Measurements from ENCODE around the gene PHLDB2. TPM values are rescaled to one million over a fixed set of nuclear protein-coding genes. Genes with fewer than 3 reads are reported as not detected.

Gene PHLDB2
- total and polyA plus RNA-seq, 10 of the 15 experiments (the other 5 are each of a cell fraction or from before 2014, with no cell fraction given): 0.03 to 0.67 (median 0.40) TPM

DNA sequence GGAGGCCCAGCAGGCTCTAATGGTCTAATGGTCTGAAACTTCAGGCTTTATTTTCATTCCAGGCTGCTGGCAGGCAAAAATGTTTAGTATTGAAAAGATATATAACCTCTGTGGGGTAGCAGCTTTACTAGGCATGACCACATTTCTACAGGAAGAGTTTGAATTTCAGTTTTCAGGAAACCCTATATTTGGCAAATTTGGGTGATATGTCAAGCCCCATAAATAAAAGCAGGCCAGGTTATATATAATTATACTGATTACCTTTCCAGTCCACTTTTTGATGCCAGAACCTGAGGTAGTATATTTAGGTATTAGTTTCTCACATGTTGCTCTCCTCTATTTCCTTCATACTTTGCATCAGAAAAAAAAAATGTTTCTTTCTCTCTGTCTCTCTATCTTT lies 37.2 kb upstream of the PHLDB2 start (continued):
- TF ChIP-seq PAX8 (IDR thresholded peaks at IDR 0.05) (no peak), SUPT20H (IDR thresholded peaks at IDR 0.05; ENCODE audit: borderline replicate concordance, control insufficient read depth, low read depth, low read length) (no peak), FOS (IDR thresholded peaks at IDR 0.05; ENCODE audit: borderline replicate concordance, extremely low read depth, insufficient read length) (no peak), ZZZ3 (IDR thresholded peaks at IDR 0.05; ENCODE audit: control insufficient read depth, insufficient read length, low read depth) (no peak), ZNF207 (IDR thresholded peaks at IDR 0.05; ENCODE audit: borderline replicate concordance) (no peak), ZNF622 (IDR thresholded peaks at IDR 0.05) (no peak), ETV6 (conservative IDR thresholded peaks at IDR 0.05 in 1 of 2, IDR thresholded peaks at IDR 0.05 in 1 of 2; ENCODE audit: borderline replicate concordance in 1 of 2, low read depth in 1 of 2) (no peak)

- FAIRE-seq (no peak), DNase-seq (ENCODE audit: low read depth, low spot score) (no peak), ATAC-seq (no peak)
- CTCF ChIA-PET: no interaction called here
- no peaks in the 10 kb centered on the region for H3K79me2 ChIP-seq (ENCODE audit: control insufficient read depth, insufficient read depth, low read length)
- no TSS peak for BruUV-seq (replicated peaks)
- H3K4me1 ChIP-seq (ENCODE audit: control insufficient read depth, insufficient read depth, low read length): no peaks in the 10 kb centered on the region
- 37% methylated on average over 1 of the region's 1 CpG for WGBS (ENCODE audit: insufficient coverage, insufficient replicate concordance, low lambda C conversion rate, missing lambda C conversion rate)
- no peaks in the 10 kb centered on the region; the same call in 2 of the 3 replicates for H3K9me3 ChIP-seq (replicated peaks; ENCODE audit: control insufficient read depth, insufficient read depth, low read length)
- H3K4me3 ChIP-seq: no peak overlapping the region
- H3K4me2 ChIP-seq (ENCODE audit: control insufficient read depth, insufficient read depth): no peak overlapping the region
- no peak overlapping the region for H3K27ac ChIP-seq (ENCODE audit: control insufficient read depth, insufficient read depth)
- H3K36me3 ChIP-seq (ENCODE audit: control insufficient read depth in 2 of 2, insufficient read depth in 2 of 2, low read length in 1 of 2): no peaks in the 10 kb centered on the region
- in situ Hi-C loops (cut with MboI): no loop called here
- no peaks in the 10 kb centered on the region for H4K20me1 ChIP-seq (ENCODE audit: control insufficient read depth, insufficient read depth)
- no peaks in the 10 kb centered on the region for H3K27me3 ChIP-seq (replicated peaks in 1 of 2; ENCODE audit: control insufficient read depth in 2 of 2, insufficient read depth in 2 of 2, low read length in 1 of 2)
- TF ChIP-seq CREB1 (IDR thresholded peaks at IDR 0.05; ENCODE audit: low read depth): no peak
- TF ChIP-seq POU2F2 (IDR thresholded peaks at IDR 0.05; ENCODE audit: borderline replicate concordance, low read depth, low read length): no peak
- no peak for TF ChIP-seq KLF5 (IDR thresholded peaks at IDR 0.05; ENCODE audit: partially characterized antibody)
- no peak for TF ChIP-seq TCF3 (IDR thresholded peaks at IDR 0.05; ENCODE audit: borderline replicate concordance, insufficient read depth, low read depth, low read length)
- TF ChIP-seq ASH2L (IDR thresholded peaks at IDR 0.05; ENCODE audit: borderline replicate concordance, low read depth): no peak
- no peak for TF ChIP-seq TBL1XR1 (IDR thresholded peaks at IDR 0.05; ENCODE audit: low read depth, low read length)
- TF ChIP-seq, protein P1, sequence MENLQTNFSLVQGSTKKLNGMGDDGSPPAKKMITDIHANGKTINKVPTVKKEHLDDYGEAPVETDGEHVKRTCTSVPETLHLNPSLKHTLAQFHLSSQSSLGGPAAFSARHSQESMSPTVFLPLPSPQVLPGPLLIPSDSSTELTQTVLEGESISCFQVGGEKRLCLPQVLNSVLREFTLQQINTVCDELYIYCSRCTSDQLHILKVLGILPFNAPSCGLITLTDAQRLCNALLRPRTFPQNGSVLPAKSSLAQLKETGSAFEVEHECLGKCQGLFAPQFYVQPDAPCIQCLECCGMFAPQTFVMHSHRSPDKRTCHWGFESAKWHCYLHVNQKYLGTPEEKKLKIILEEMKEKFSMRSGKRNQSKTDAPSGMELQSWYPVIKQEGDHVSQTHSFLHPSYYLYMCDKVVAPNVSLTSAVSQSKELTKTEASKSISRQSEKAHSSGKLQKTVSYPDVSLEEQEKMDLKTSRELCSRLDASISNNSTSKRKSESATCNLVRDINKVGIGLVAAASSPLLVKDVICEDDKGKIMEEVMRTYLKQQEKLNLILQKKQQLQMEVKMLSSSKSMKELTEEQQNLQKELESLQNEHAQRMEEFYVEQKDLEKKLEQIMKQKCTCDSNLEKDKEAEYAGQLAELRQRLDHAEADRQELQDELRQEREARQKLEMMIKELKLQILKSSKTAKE (IDR thresholded peaks at IDR 0.05; ENCODE audit: low read depth, poor library complexity, severe bottlenecking): no peak
- TF ChIP-seq NFYB (IDR thresholded peaks at IDR 0.05; ENCODE audit: insufficient read depth, low read depth, low read length): no peak
- TF ChIP-seq EZH2 (IDR thresholded peaks at IDR 0.05; ENCODE audit: borderline replicate concordance, control insufficient read depth, low read depth, low read length): no peak
- TF ChIP-seq E2F4 (IDR thresholded peaks at IDR 0.05; ENCODE audit: low read depth, low read length): no peak
- TF ChIP-seq NR2F1 (conservative IDR thresholded peaks at IDR 0.05): no peak
- no peak for TF ChIP-seq ZNF207 (IDR thresholded peaks at IDR 0.05; ENCODE audit: borderline replicate concordance)
- TF ChIP-seq ZNF24 (IDR thresholded peaks at IDR 0.05): no peak
- TF ChIP-seq CHD4 (IDR thresholded peaks at IDR 0.05): no peak
- no peak for TF ChIP-seq KDM1A (IDR thresholded peaks at IDR 0.05; ENCODE audit: borderline replicate concordance)
- TF ChIP-seq CHD2 (IDR thresholded peaks at IDR 0.05; ENCODE audit: borderline replicate concordance, low read depth, low read length): no peak
- SMC1A ChIA-PET (ENCODE audit: uncharacterized antibody, unreplicated experiment): interaction anchor here (0.6 to 2.2 kb wide), 5 partner anchors 10 to 40 kb away, joined by 3 to 12 read pairs (median 3); no protein-coding TSS in a partner anchor
- POLR2A ChIA-PET: interaction anchor here (0.5 kb wide), 1 partner anchor 28 kb away, joined by 8 read pairs; no protein-coding TSS in a partner anchor
- intact Hi-C loops (cut with micrococcal nuclease; ENCODE audit: unreplicated experiment): no loop called here
- H2AFZ ChIP-seq (ENCODE audit: control insufficient read depth, low read depth, low read length): no peak overlapping the region
- no peak overlapping the region for H3K9ac ChIP-seq (ENCODE audit: control insufficient read depth, insufficient read depth, low read length)
- RAD21 ChIA-PET (ENCODE audit: unreplicated experiment): interaction anchor here (1.0 kb wide), 1 partner anchor 10 kb away, joined by 4 read pairs; no protein-coding TSS in a partner anchor
These were observed 36.3 kb upstream of the PHLDB2 start for GRCh38 chr3:111822804-111823203.
